DMS153 treated with DMSO at 0.1 percent for 48 hours (cell line): Measurements from ENCODE around the gene CARS2.
"Not testable (repeated sequence)": the region's sequence is repeated elsewhere in the genome, so short reads cannot be mapped to it uniquely, and the experiment has no call there.

Source experiments
- DNase-seq: peaks from one replicate; lab custom pipeline; 2025; ENCODE audit not compliant: unreplicated experiment; lab: John Stamatoyannopoulos, UW

Gene CARS2

DNA sequence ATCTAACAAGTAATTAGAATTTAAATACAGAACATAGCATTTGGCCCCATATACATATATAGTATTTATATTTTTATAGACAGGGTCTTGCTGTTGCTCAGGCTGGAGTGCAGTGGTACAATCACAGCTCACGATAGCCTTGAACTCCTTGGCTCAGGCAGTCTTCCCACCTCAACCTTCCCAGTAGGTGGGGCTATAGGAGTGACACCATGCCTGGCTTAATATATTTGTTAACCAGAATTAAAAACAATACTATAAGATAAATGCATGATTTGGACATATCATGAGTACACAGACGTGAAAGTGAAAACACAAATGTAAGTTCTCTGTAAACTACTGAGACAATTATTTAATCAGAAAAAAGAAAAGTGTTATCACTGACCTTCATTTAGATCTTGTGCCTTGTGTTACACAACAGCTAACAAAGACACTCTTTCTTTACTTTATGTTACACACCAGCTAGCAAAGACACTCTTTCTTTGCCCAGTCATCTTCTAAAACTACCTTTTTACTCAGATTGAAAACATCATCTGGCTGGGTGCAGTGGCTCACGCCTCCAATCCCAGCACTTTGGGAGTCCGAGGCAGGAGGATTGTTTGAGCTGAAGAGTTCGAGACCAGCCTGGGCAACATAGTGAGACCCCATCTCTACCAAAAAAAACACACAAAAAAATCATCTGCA is 22.6 kb downstream of the CARS2 start:
- no peak for DNase-seq

DNA sequence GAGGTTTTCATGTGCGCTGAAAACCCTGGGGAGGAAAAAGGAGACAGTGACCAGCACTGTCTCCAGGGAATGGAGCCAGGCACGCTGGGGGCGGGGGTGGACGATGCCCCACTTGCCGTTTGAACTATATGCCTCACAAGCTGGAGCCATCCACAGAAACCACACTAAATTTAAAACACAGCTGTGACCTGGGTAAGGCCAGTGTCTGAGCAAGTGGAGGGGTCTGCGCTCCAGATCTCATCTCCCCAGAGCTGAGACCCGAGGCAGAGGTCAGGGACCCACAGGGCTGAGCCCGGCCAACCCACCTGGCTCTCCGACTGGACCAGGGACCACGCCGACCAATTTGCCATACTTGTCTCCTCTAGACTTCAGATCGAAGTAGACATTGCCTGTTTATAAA is 23.2 kb downstream of the CARS2 start:
- DNase-seq, result no peak

DNA sequence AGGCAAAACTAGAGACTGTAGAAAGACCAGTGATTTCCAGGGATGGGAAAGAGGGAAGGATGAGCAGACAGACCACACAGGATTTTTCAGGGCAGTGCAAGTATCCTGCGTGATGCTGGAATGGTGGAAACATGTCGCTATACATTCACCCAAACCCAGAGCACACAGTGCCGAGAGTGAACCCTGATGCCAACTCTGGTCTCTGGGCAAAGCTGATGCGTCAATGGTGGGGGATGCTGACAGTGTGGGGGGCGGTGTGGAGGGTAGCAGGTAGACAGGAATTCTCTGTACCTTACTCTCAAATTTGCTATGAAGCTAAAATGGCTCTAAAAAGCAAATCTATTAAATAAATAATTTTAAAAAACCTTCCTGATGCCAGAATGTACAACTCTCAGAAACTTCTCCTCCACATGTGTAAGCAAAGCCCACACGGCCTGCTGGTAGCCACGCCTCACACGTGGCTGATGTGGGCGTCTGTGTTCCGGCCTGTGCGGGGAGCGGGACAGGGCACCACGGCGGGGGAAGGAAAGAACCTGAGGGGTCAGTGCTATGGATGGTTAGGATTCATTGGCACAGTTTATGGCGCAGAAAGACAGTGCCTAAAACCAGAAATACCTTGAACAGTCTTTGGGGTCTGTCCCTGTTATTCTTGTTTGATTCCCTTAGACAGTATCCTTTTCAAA is 23.9 kb downstream of the CARS2 start:
- DNase-seq, result no peak

DNA sequence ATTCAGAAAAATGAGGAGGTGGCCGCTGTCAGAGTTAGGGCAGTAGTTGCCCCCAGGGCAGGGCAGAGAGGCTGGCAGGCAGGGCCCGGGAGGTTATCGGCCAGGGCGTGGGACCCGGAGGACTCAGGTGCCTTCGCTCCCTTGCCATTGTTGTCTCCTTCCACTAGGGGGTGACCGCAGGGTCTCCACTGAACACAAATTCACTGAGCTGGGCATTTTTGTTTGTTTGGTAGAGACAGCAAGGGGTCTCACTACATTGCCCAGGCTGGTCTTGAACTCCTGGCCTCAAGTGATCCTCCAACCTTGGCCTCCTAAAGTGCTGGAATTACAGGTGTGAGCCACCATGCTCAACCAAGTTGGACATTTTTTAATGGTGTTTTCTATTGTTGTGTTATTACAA is 25.1 kb downstream of the CARS2 start:
- no peak for DNase-seq

DNA sequence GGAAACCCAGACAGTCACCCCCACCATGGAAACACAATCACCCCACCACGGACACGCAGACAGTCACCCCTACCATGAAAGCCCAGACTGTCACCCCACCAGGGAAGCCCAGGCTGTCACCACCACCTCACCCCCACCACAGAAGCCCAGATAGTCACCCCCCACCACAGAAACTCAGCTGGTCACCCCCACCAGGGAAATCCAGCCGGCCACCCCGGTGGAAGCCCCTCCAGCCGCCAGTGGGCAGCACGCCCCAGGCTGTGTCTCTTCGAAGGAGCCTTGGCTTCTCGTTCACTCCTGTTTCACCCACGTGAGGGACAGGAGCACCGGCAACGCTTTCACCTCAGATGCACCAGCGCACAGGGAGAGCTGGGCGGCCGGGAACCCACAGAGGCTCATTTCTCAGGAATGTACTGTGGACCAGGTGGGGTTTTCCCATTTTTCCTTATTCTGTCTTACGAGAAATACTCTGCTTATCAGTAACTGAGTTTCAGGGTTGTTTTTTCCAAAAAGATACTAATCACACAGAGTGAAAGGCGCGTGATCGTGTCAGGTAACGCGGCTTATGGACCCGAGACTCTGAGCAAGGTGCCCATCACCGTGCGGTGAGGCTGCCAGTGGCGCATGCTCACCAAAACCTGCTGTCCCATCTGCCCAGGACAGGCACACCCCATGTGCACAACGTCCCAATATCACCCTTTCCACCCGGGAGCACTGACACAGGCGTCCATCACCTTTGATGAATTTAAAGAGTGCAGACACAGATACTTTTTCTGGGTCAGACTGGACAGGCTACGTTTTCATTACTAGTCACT is 28.0 kb downstream of the CARS2 start:
- no peak for DNase-seq

DNA sequence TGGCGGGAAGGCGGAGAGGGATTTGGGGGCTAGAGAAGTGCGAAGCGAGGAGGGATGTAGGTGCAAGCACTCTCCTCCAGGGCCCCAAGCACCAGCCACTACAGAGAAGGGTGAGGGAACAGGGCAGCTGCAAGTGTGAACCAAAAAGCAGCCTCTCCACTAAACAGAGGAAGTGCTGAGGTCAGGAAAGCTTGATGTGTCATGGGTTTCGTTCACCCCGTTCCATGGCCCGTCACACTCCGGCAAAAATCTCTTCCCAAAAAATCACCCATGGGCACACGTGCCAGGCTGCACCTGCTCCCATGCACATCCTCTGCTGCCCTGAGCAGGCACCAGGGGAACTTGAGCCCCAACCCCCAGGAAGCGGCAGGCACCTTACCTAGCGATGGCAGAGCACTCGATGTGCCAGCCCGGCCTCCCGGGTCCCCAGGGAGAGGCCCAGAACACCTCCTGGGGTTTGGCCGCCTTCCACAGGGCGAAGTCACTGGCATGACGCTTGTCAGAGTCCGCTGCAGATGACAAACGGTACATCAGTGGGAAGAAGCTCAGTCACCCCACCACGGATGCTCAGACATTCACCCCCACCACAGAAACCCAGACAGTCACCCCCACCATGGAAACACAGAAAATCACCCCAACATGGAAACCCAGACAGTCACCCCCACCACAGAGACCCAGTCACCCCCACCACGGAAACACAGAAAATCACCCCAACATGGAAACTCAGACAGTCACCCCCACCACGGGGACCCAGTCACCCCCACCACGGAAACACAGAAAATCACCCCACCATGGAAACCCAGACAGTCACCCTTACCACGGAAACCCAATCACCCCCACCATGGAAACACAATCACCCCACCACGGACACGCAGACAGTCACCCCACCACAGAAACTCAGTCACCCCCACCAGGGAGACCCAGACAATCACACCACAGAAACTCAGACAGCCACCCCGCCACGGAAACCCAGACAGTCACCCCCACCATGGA is 29.0 kb downstream of the CARS2 start:
- DNase-seq, result no peak

DNA sequence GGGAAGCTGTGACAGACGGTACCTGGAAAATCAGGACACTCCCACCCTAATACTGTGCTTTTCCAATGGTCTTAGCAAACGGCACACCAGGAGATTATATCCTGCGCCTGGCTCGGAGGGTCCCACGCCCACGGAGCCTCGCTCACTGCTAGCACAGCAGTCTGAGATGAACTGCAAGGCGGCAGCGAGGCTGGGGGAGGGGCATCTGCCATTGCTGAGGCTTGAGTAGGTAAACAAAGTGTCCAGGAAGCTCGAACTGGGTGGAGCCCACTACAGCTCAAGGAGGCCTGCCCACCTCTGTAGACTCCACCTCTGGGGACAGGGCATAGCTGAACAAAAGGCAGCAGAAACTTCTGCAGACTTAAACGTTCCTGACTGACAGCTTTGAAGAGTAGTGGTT is 36.1 kb downstream of the CARS2 start:
- not testable (repeated sequence) for DNase-seq

DNA sequence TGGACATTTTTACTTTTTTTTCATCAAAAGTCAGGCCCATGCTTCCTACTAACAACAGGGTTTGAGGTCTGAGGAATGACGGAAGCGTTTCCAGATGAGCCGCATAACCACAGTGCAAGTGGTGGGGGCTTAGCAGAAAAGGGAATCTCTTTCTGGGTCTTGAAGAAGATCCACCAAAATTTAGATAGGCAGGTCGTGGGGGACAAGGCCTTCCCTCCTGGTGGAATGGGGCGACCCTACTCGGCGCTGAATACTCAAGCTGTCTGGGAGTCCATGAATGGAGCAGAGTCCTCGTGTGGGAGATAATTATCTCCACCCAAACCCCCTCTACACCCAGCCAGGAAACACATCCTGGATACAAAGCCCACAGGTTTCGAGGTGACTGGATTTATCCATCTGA is 36.9 kb downstream of the CARS2 start:
- DNase-seq, result no peak

DNA sequence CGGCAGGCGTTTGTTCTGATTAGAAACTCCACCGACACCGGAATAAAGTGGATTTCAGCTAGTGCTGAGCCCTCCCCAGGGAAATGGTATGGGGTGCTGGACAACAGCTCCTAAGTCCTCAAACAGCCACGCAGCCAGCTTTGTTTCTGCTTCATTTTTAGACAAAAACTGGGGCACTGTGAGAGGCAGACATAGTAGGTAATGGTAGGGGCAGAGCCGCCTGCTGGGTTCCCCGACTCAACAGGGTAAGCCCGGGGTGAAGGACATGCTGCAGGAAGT is 39.7 kb downstream of the CARS2 start:
- DNase-seq, result no peak

DNA sequence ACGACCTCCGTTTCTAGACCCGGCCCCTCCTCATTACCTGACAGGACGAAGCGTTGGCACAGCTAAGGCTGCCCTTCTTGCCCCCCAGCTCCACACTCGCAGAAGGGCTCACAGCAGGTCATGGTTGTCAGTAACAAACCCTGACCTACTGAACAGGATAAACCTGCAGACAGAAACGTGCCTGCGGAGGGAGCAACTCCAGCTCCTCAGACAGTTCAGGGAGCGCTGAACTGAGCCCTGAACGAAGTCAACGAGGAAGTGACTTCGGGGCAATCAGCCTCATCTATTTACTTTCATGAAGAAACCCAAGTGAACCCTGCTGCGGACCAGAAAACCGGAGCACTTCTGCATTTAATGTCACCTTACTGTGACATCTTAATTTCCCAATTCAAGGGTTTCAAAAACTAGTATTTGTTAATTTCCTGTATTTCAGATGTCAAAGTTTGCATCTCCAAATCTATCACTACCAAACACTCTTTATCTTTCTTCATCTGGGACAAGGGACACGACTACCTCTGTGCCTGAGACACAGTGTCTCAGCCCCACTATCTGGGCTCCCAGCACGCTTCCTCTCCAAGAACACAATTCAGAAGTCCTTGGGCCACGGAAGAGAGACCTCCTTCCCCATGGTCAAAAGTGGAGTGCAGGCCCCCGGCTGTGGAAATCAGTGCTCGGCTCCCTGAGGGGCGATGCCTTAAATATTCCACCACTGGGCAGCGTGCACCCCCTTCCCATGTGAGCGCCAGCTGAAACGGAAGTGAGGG is 40.2 kb downstream of the CARS2 start:
- DNase-seq, result no peak

DNA sequence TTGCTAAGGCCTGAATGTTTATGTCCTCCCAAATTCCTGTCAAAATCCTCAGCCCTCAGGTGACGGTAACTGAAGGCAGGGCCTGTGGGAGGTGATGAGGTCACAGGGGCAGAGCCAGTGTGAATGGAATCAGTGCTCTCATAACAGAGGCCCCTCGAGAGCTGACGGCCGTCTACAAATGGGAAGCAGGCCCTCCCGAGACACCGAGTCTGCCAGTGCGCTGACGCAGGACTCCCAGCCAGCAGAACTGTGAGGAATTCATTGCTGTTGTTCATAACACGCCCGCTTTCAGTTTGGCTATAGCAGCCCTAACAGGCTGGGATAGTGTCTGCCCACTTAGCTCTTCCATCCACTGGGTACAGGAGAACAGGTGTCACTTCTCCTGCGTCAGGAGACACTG is 41.2 kb downstream of the CARS2 start:
- no peak for DNase-seq

DNA sequence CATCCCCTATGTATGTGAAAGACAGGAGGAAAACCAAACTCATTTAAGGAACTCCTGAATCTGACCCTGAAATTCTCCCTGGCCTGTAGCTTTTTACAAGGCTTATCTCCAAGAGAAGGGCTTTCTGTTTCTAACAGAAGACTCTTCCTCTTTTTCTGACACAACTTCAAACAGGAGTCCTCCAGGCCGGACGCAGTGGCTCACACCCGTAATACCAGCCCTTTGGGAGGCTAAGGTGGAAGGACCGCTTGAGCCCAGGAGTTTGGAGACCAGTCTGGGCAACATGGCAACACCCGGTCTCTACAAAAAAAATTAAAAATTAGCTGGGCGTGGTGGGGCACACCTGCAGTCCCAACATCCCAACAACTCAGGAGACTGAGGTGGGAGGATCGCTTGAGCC is 41.9 kb downstream of the CARS2 start:
- DNase-seq, result no peak

DNA sequence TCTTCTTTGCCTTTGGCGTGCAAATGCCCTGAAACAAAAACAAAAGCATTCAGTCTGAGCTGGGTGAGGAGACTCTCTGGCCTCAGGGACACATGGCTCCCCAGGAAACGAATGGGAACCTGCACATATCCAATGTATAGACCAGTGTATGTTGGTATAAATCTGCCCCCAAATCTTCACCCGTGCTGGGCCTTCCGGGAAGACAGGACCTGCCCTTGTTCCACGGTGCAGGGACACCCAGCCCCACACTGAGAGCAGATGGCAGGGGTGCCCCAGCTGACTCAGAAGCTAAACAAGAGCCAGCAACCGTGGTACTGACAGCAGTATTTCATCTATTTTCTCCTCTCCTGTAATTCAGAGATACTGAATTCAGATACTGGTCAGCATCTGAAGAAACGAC is 42.4 kb downstream of the CARS2 start:
- no peak for DNase-seq

DNA sequence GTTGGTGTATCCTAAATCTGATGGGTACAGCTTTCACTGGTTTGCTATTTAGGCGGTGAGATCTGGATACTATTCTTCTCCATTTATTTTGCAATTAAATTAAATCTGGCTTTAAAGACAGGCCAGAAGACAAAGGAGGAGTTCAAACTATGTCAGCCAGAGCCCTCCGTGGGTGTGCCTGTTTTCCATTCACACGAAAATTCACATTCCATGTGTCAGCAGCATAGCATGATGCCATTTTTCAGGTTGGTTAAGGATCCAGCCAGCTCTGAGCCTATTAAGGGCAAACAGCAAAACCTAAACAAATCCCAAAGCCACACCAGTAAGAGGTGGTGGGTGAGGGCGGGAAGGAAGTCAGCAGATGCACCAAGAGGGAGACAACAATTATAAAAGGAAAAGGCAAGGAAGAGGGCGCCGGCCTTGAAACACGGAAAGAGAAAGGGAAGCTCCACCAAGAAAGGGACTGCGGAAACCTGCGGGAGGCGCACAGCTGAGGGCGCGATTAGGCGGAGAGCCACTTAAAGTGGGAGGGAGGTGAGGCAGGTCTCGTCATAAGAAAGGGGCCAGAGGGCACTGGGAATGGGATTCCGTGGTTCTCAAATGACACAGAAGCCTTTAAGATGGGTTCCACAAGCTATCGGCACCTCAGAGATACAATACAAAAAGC is 43.0 kb downstream of the CARS2 start:
- DNase-seq, result no peak

DNA sequence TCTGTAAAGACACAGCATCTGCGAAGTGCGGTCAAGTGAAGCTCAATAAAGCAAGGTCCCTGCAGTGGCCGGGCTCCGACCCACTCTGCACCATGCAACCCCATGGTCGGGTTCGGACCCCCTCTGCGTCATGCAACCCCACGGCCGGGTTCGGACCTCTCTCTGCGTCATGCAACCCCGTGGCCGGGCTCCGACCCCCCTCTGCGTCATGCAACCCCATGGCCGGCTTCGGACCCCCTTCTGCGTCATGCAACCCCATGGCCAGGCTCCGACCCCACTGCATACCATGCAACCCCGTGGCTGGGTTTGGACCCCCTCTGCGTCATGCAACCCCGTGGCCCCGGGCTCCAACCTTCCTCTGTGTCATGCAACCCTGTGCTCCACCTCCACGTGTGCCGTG is 43.8 kb downstream of the CARS2 start:
- DNase-seq, result no peak

DNA sequence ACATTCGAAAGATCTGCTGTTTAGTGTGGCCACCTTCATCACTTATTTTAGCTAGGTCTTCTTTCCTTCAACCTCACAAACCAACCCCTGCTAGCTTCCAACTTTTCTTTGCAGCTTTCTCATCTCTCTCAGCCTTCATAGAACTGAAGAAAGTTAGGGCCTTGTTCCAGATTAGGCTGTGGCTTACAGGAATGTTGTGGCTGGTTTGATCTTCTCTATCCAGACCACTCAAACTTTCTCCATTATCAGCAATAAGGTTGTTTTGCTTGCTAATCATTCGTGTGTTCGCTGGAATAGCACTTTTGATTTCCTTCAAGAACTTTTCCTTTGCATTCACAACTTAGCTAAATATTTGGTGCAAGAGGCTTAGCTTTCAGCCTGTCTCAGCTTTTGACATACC is 44.7 kb downstream of the CARS2 start:
- DNase-seq, result no peak

DNA sequence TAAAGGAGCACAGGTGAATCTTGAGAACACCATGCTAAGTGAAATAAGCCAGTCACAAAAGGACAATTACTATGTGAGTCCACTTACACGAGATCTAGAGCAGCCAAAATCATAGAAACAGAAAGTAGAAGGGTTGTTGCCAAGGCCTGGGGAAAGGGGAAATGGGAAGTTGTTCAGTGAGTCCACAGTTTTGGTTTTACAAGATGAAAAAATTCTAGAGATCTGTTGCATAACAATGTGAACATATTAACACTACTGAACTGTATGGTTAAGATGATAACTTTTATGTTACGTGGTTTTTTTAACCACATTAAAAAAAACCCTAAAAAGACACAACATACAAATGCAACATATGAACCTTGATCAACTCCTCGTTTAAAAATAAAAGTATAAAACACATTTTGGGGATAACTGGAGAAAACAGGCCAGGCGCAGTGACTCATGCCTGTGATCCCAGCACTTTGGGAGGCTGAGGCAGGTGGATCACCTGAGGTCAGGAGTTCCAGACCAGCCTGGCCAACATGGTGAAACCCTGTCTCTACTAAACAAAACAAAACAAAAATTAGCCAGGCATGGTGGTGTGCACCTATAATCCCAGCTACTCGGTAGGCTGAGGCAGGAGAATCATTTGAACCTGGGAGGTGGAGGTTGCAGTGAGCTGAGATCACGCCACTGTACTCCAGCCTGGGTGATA is 47.6 kb downstream of the CARS2 start:
- DNase-seq, result not testable (repeated sequence)

DNA sequence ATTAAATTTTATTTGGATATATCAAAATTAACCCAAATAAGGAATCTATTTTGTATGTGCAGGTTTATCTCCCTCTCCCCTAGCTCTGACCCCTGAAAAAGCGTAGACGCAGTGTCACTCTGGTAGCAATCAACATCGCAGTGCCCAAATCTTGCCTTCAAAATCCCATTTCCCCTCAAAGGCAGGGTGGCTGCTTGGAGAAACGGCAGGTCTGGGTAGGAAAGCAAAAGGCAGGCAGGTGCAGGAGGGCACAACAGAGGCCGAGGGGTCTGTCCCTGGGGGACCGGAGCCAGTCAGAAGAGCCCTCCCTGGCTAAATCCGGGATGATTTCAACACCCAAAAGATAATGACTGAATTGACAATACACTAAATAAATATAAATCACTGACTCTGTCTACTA is 48.7 kb downstream of the CARS2 start:
- no peak for DNase-seq

DNA sequence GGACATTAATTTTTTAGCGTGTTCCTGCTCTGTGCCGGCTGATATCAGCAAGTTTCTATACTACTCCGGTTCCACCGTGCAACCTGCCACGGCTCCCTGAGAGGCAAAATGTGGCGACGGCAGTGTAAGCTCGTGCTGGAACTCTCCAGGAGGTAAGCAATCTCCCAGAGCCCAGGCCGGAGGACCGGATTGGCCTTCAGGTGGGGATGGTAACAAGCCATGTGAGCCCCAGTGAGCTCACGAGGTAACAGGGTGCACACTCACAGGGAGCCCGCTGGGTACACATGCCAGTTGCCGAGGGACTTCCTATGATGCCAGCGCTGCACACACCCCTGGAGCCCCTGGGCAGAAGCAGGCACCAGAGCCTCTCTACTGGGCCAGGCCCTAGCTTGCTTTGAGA is 52.1 kb downstream of the CARS2 start:
- DNase-seq, result no peak
